GM23338 (cell line): Measurements from ENCODE around the gene PARP14.

ENCODE experiments used
- CTCF ChIP-seq, 2 experiments: fragments of 200-600 bp in 1 of 2; sonication (generic) in 1 of 2; conservative IDR thresholded peaks; 2 replicates each; pipeline versions ENCODE4 v1.5.1 to v1.6.1; 2016 to 2017; ENCODE audit warnings: antibody characterized with exemption in 2 of 2, low read depth in 2 of 2, mild to moderate bottlenecking in 2 of 2, moderate library complexity in 1 of 2
- EZH2 ChIP-seq: fragments of 200-600 bp; sonication (generic); IDR thresholded peaks from one replicate; pipeline ENCODE4 v1.8.0; 2017; ENCODE audit warnings: antibody characterized with exemption, mild to moderate bottlenecking, low read depth; ENCODE audit not compliant: unreplicated experiment
- EZH2phosphoT487 ChIP-seq: fragments of 200-600 bp; sonication (generic); IDR thresholded peaks from one replicate; pipeline ENCODE4 v1.8.1; 2018; ENCODE audit warnings: antibody characterized with exemption; ENCODE audit not compliant: unreplicated experiment

GRCh38 chr3:122646146-122646988 lies 34.3 kb upstream of the PARP14 start:
- TF ChIP-seq CTCF (conservative IDR thresholded peaks at IDR 0.05; ENCODE audit: low read depth in 2 of 2), result no peak
- TF ChIP-seq EZH2, result no peak
- TF ChIP-seq EZH2phosphoT487, result no peak
